ENCODE data around the gene FBXO36. TPM values are rescaled to one million over a fixed set of nuclear protein-coding genes. Genes with fewer than 3 reads are reported as not detected.
A peak's percentile ranks its signal among the peaks of the same experiment; 100 is the strongest.

The FBXO36 gene
- total RNA-seq, 1 experiment from 2014 or later = 3.1 TPM

GRCh38 chr2:229917793-229918192, 4.5 kb upstream of the FBXO36 start:
- no peaks in the 10 kb centered on the region for H3K27me3 ChIP-seq (replicated peaks; ENCODE audit: insufficient read depth, low read depth, low read length, poor library complexity)
- H3K36me3 ChIP-seq (ENCODE audit: insufficient read depth, low read length, poor library complexity, severe bottlenecking) = peaks cover 16% of the 10 kb centered on the region
- ChIA-PET POLR2A (ENCODE audit: low non-redundant PET) (no interaction called here), CTCF (no interaction called here)
- no peaks in the 10 kb centered on the region for H3K9me3 ChIP-seq (ENCODE audit: low read depth, low read length, poor library complexity, severe bottlenecking)
- no TSS peak for BruUV-seq (replicated peaks)
- DNase-seq (ENCODE audit: low spot score) = no peak
- H3K4me3 ChIP-seq (ENCODE audit: low read depth, low read length, poor library complexity, severe bottlenecking) = no peak overlapping the region
- TF ChIP-seq CTCF (conservative IDR thresholded peaks at IDR 0.05; ENCODE audit: low read depth, low read length) (no peak), EZH2 (IDR thresholded peaks at IDR 0.05; ENCODE audit: borderline replicate concordance, low read depth, low read length, poor library complexity, severe bottlenecking) (no peak)
- H3K27ac ChIP-seq (ENCODE audit: low read depth, low read length, poor library complexity, severe bottlenecking) = no peak overlapping the region
- intact Hi-C loops (cut with micrococcal nuclease; ENCODE audit: unreplicated experiment) = no loop called here
- H3K4me1 ChIP-seq (ENCODE audit: insufficient read depth, low read length, poor library complexity, severe bottlenecking) = peaks cover 6% of the 10 kb centered on the region

DNA sequence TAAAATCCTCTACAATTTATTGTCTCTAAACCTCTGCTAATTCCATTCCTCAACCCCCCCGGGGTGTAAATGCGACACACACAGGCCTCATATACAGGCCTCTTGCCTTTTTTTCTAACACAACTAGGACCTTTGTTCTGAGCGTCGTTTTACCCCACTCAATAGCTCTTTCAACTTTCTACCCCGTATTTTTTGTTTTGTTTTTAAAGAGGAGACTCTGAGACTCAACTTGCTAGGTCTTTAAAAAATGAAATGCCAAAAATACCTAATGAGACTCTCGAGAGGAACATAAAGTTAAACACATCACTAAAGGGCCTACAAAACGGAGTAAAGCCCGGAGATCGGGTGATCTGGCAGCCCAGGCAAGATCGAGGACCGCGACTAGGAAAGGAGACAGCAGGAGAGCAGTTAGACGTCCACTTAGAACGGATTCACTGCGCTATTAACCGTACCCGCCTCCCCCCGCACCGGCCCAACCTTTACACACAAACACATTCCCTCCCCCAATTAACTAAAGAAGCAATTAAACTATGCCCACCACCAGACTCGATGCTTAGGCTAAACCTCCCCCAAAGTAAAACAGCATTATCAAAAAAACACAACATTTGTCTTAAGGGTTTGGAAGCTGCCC, 2.2 kb upstream of the FBXO36 start:
- Histone ChIP-seq H3K27ac (ENCODE audit: low read depth, low read length, poor library complexity, severe bottlenecking) (peak overlapping the region; percentile 97), H3K9me3 (ENCODE audit: low read depth, low read length, poor library complexity, severe bottlenecking) (no peaks in the 10 kb centered on the region), H3K36me3 (ENCODE audit: insufficient read depth, low read length, poor library complexity, severe bottlenecking) (peaks cover 16% of the 10 kb centered on the region), H3K4me1 (ENCODE audit: insufficient read depth, low read length, poor library complexity, severe bottlenecking) (no peaks in the 10 kb centered on the region), H3K4me3 (ENCODE audit: low read depth, low read length, poor library complexity, severe bottlenecking) (peak overlapping the region; percentile 88), H3K27me3 (replicated peaks; ENCODE audit: insufficient read depth, low read depth, low read length, poor library complexity) (no peaks in the 10 kb centered on the region)
- ChIA-PET POLR2A (ENCODE audit: low non-redundant PET) (no interaction called here), CTCF (no interaction called here)
- no peak for TF ChIP-seq CTCF (conservative IDR thresholded peaks at IDR 0.05; ENCODE audit: low read depth, low read length)
- no peak for TF ChIP-seq EZH2 (IDR thresholded peaks at IDR 0.05; ENCODE audit: borderline replicate concordance, low read depth, low read length, poor library complexity, severe bottlenecking)
- intact Hi-C loops (cut with micrococcal nuclease; ENCODE audit: unreplicated experiment) = no loop called here
- BruUV-seq (replicated peaks) = TSS peak; percentile 51
- peak; percentile 34 for DNase-seq (ENCODE audit: low spot score)

DNA sequence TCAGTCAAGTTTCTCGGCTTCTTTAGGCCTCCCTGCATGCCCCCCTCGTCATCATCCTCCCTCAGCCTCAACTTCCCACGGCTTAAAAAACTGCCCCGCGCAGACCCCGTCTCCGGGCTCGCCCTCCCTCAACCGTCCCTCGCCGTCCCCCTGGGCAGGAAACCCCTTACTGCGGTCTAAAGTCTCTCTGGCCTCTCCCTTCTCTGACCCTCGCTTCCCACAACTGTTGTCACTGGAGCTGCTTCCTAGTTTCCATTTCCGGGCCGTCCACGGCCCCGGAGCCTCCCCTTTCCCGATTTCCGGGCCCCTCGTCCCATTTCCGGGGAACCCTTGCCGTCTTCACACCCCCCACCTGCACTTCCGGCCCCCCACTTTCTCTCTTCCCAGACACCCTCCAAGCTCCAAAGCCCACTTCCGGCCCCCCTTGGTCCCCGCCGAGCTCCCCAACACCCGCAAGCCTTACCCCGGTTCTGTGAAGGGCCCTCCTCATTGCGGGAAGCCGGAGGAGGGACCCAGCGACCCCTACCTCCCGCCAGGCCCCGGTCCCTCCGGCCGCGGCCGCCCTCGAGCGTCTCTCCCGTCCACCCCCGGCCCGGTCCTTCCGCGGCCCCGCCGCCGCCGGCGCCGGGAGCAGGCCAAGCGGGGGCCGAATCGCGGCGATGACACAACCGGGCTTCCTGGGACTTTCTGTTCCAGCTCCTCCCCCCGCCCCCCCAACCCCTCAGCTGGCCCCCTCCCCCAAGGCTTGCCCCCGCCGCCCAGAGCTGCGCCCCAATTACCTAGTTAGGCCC, 1.0 kb upstream of the FBXO36 start:
- H3K27me3 ChIP-seq (replicated peaks; ENCODE audit: insufficient read depth, low read depth, low read length, poor library complexity) = no peaks in the 10 kb centered on the region
- H3K36me3 ChIP-seq (ENCODE audit: insufficient read depth, low read length, poor library complexity, severe bottlenecking) = peaks cover 16% of the 10 kb centered on the region
- TF ChIP-seq EZH2 (IDR thresholded peaks at IDR 0.05; ENCODE audit: borderline replicate concordance, low read depth, low read length, poor library complexity, severe bottlenecking) (no peak), CTCF (conservative IDR thresholded peaks at IDR 0.05; ENCODE audit: low read depth, low read length) (no peak)
- DNase-seq (ENCODE audit: low spot score) = peak; percentile 85
- CTCF ChIA-PET = interaction anchor here (0.6 kb wide), 2 partner anchors 105 to 120 kb away, joined by 3 read pairs; no protein-coding TSS in a partner anchor
- POLR2A ChIA-PET (ENCODE audit: low non-redundant PET) = no interaction called here
- no TSS peak for BruUV-seq (replicated peaks)
- intact Hi-C loops (cut with micrococcal nuclease; ENCODE audit: unreplicated experiment) = no loop called here
- H3K27ac ChIP-seq (ENCODE audit: low read depth, low read length, poor library complexity, severe bottlenecking) = peak overlapping the region; percentile 97
- no peaks in the 10 kb centered on the region for H3K4me1 ChIP-seq (ENCODE audit: insufficient read depth, low read length, poor library complexity, severe bottlenecking)
- peak overlapping the region; percentile 88 for H3K4me3 ChIP-seq (ENCODE audit: low read depth, low read length, poor library complexity, severe bottlenecking)
- no peaks in the 10 kb centered on the region for H3K9me3 ChIP-seq (ENCODE audit: low read depth, low read length, poor library complexity, severe bottlenecking)

Measured in A673 (cell line).